PC-3 (cell line): ENCODE data around the gene BCL3. TPM values are rescaled to one million over a fixed set of nuclear protein-coding genes. Genes with fewer than 3 reads are reported as not detected.

ENCODE experiments used
- ATAC-seq: fragments of 200-7000 bp; cut with Tn5 transposase; 2 replicates; pipeline ENCODE4 v1.9.1; 2020; ENCODE audit warnings: mild to moderate bottlenecking, moderate library complexity
- BruUV-seq: library from RNA; stranded (reverse); fragments of 400-500 nt; replicated peaks from 2 replicates; lab custom pipeline; 2021; lab: Mats Ljungman, UMichigan
- CTCF ChIA-PET: fragments of 300-600 bp; sonication (Branson Sonifier 250); formaldehyde crosslinking; loops from one replicate; lab custom pipeline; 2022; ENCODE audit warnings: antibody characterized with exemption; lab: Charles Lee
- POLR2A ChIA-PET: fragments of 300-600 bp; sonication (Branson Sonifier 250); formaldehyde crosslinking; loops from one replicate; lab custom pipeline; 2022; ENCODE audit warnings: antibody characterized with exemption; ENCODE audit not compliant: unreplicated experiment; lab: Charles Lee
- DNase-seq: peaks from one replicate; pipeline ENCODE4 v3.0.0-alpha.2; 2015
- H2AFZ ChIP-seq: fragments of 300-600 bp; sonication (generic); 2 replicates; pipeline ENCODE4 v1.6.0; 2016; ENCODE audit warnings: antibody characterized with exemption, low read length
- H3F3A ChIP-seq: fragments of 300-600 bp; sonication (generic); one replicate; pipeline ENCODE4 v1.6.0; 2017; ENCODE audit warnings: antibody characterized with exemption, low read length, control low read depth, mild to moderate bottlenecking; ENCODE audit not compliant: unreplicated experiment
- H3K27ac ChIP-seq: fragments of 300-600 bp; sonication (generic); 2 replicates; pipeline ENCODE4 v1.5.1; 2016; ENCODE audit warnings: mild to moderate bottlenecking, low read length
- H3K27me3 ChIP-seq: fragments of 300-600 bp; sonication (generic); 2 replicates; pipeline ENCODE4 v1.6.1; 2016; ENCODE audit warnings: low read length, mixed read lengths
- H3K36me3 ChIP-seq: fragments of 300-600 bp; sonication (generic); 2 replicates; pipeline ENCODE4 v1.6.1; 2016; ENCODE audit warnings: low read depth, mixed run types, low read length, mixed read lengths
- H3K4me1 ChIP-seq: fragments of 300-600 bp; sonication (generic); 2 replicates; pipeline ENCODE4 v1.5.1; 2016; ENCODE audit warnings: low read length; ENCODE audit not compliant: insufficient read depth
- H3K4me2 ChIP-seq: fragments of 300-600 bp; sonication (generic); 2 replicates; pipeline ENCODE4 v1.6.0; 2016; ENCODE audit warnings: low read length
- H3K4me3 ChIP-seq: fragments of 300-600 bp; sonication (generic); 2 replicates; pipeline ENCODE4 v1.5.1; 2016; ENCODE audit warnings: mild to moderate bottlenecking, low read length, mixed read lengths
- H3K79me2 ChIP-seq: fragments of 300-600 bp; sonication (generic); 2 replicates; pipeline ENCODE4 v1.6.1; 2017; ENCODE audit warnings: low read length, mixed read lengths
- H3K9ac ChIP-seq: fragments of 300-600 bp; sonication (generic); 2 replicates; pipeline ENCODE4 v1.6.0; 2016; ENCODE audit warnings: mild to moderate bottlenecking, low read length
- H3K9me2 ChIP-seq: fragments of 300-600 bp; sonication (generic); replicated peaks from 2 replicates; pipeline ENCODE4 v1.6.1; 2016; ENCODE audit warnings: mixed run types, low read length, mixed read lengths
- H3K9me3 ChIP-seq: fragments of 300-600 bp; sonication (generic); 2 replicates; pipeline ENCODE4 v1.6.1; 2016; ENCODE audit warnings: low read length, mixed read lengths
- H4K20me1 ChIP-seq: fragments of 300-600 bp; sonication (generic); 2 replicates; pipeline ENCODE4 v1.6.1; 2016; ENCODE audit warnings: low read length, mixed read lengths
- EZH2 ChIP-seq: fragments of 300-600 bp; sonication (generic); IDR thresholded peaks from one replicate; pipeline ENCODE4 v1.6.1; 2017; ENCODE audit warnings: antibody characterized with exemption, mild to moderate bottlenecking, low read length; ENCODE audit not compliant: unreplicated experiment
- EZH2phosphoT487 ChIP-seq: fragments of 300-600 bp; sonication (generic); IDR thresholded peaks from 2 replicates; pipeline ENCODE4 v1.6.1; 2018; ENCODE audit warnings: mild to moderate bottlenecking, antibody characterized with exemption, low read length, borderline replicate concordance
- intact Hi-C: fragments of 100-400 bp; cut with micrococcal nuclease; formaldehyde crosslinking; loops from 2 replicates; pipeline ENCODE4 v1.9.0; 2023
- total RNA-seq: library from RNA; depleted of rRNA; stranded (reverse); fragments of >200 nt; gene quantifications from 2 replicates; pipeline ENCODE4 v1.2.3, GENCODE V29; 2014
- TF ChIP-seq, protein P1 (sequence below): fragments of 300-600 bp; sonication (generic); conservative IDR thresholded peaks from 2 replicates; pipeline ENCODE4 v1.5.1; 2017; ENCODE audit warnings: antibody characterized with exemption, low read depth, mild to moderate bottlenecking, low read length

BCL3 gene
- total RNA-seq, 1 experiment from 2014 or later, result 25.5 TPM

- TF ChIP-seq, protein P1, sequence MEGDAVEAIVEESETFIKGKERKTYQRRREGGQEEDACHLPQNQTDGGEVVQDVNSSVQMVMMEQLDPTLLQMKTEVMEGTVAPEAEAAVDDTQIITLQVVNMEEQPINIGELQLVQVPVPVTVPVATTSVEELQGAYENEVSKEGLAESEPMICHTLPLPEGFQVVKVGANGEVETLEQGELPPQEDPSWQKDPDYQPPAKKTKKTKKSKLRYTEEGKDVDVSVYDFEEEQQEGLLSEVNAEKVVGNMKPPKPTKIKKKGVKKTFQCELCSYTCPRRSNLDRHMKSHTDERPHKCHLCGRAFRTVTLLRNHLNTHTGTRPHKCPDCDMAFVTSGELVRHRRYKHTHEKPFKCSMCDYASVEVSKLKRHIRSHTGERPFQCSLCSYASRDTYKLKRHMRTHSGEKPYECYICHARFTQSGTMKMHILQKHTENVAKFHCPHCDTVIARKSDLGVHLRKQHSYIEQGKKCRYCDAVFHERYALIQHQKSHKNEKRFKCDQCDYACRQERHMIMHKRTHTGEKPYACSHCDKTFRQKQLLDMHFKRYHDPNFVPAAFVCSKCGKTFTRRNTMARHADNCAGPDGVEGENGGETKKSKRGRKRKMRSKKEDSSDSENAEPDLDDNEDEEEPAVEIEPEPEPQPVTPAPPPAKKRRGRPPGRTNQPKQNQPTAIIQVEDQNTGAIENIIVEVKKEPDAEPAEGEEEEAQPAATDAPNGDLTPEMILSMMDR, result no peak
- TF ChIP-seq EZH2phosphoT487, result no peak
- no peak for TF ChIP-seq EZH2
- H2AFZ ChIP-seq, result no peak overlapping the region
- H3F3A ChIP-seq, result peaks cover 6% of the 10 kb centered on the region
- DNase-seq, result no peak
- H3K27ac ChIP-seq, result peak overlapping the region; percentile 98
- H3K79me2 ChIP-seq, result peaks cover 38% of the 10 kb centered on the region
- no peaks in the 10 kb centered on the region for H3K9me3 ChIP-seq
- peaks cover 7% of the 10 kb centered on the region; the same call in 1 of the 2 replicates for H3K36me3 ChIP-seq
- ChIA-PET POLR2A (no interaction called here), CTCF (interaction anchor here (0.6 to 1.2 kb wide), 3 partner anchors 17 to 64 kb away, joined by 3 to 8 read pairs (median 7); no protein-coding TSS in a partner anchor)
- BruUV-seq, result no TSS peak
- H3K4me2 ChIP-seq, result peak overlapping the region; percentile 95
- H3K4me3 ChIP-seq, result peak overlapping the region; percentile 64
- peaks cover 47% of the 10 kb centered on the region for H3K4me1 ChIP-seq
- no peaks in the 10 kb centered on the region for H3K27me3 ChIP-seq
- peak overlapping the region; percentile 94 for H3K9ac ChIP-seq
- ATAC-seq, result no peak
- intact Hi-C loops, result no loop called here
- H4K20me1 ChIP-seq, result peaks cover 11% of the 10 kb centered on the region
- no peaks in the 10 kb centered on the region for H3K9me2 ChIP-seq
Observed at GRCh38 chr19:44753626-44753931, 5.1 kb downstream of the BCL3 start.

GRCh38 chr19:44753932-44754749 lies 5.6 kb downstream of the BCL3 start:
- H3K36me3 ChIP-seq, result peaks cover 7% of the 10 kb centered on the region; the same call in 1 of the 2 replicates
- H3K9me2 ChIP-seq, result no peaks in the 10 kb centered on the region
- ChIA-PET CTCF (interaction anchor here (0.6 to 1.2 kb wide), 3 partner anchors 17 to 65 kb away, joined by 3 to 8 read pairs (median 3); no protein-coding TSS in a partner anchor), POLR2A (no interaction called here)
- H3K27me3 ChIP-seq, result no peaks in the 10 kb centered on the region
- peak; percentile 54 for ATAC-seq
- H3K4me2 ChIP-seq, result peak overlapping the region; percentile 95
- DNase-seq, result peak; percentile 74
- peaks cover 6% of the 10 kb centered on the region for H3F3A ChIP-seq
- peak overlapping the region; percentile 64 for H3K4me3 ChIP-seq
- intact Hi-C loops, result no loop called here
- no peak for TF ChIP-seq EZH2phosphoT487
- peaks cover 34% of the 10 kb centered on the region for H3K79me2 ChIP-seq
- no peaks in the 10 kb centered on the region for H3K9me3 ChIP-seq
- no TSS peak for BruUV-seq
- peak overlapping the region; percentile 94 for H3K9ac ChIP-seq
- peak overlapping the region; percentile 98 for H3K27ac ChIP-seq
- H4K20me1 ChIP-seq, result peaks cover 9% of the 10 kb centered on the region
- peaks cover 47% of the 10 kb centered on the region for H3K4me1 ChIP-seq
- H2AFZ ChIP-seq, result no peak overlapping the region; the same call in 1 of the 2 replicates

- Histone ChIP-seq H3K27me3 (no peaks in the 10 kb centered on the region), H3K9ac (peak overlapping the region; percentile 94), H3K27ac (peak overlapping the region; percentile 98), H3K4me2 (peak overlapping the region; percentile 95), H3F3A (peaks cover 6% of the 10 kb centered on the region), H4K20me1 (peaks cover 3% of the 10 kb centered on the region; the same call in 1 of the 2 replicates), H3K79me2 (peaks cover 28% of the 10 kb centered on the region), H3K9me2 (no peaks in the 10 kb centered on the region), H2AFZ (no peak overlapping the region; the same call in 1 of the 2 replicates), H3K4me1 (peaks cover 42% of the 10 kb centered on the region), H3K4me3 (peak overlapping the region; percentile 64; the same call in 1 of the 2 replicates), H3K36me3 (peaks cover 7% of the 10 kb centered on the region; the same call in 1 of the 2 replicates), H3K9me3 (no peaks in the 10 kb centered on the region)
- POLR2A ChIA-PET, result no interaction called here
- ATAC-seq (no peak), DNase-seq (no peak)
- CTCF ChIA-PET, result interaction anchor here (0.7 kb wide), 1 partner anchor 31 kb away, joined by 3 read pairs; no protein-coding TSS in a partner anchor
- TF ChIP-seq EZH2 (no peak), EZH2phosphoT487 (no peak)
- TF ChIP-seq, protein P1, result no peak
- intact Hi-C loops, result no loop called here
- BruUV-seq, result no TSS peak
Observed at GRCh38 chr19:44754750-44755080, 6.2 kb downstream of the BCL3 start.
